OCI-LY7 (cell line): ENCODE results near the gene CEP120.

Source experiments
- EZH2phosphoT487 ChIP-seq: fragments of 200-600 bp; sonication (generic); IDR thresholded peaks from 2 replicates; pipeline ENCODE4 v1.6.1; 2018; ENCODE audit warnings: low read depth, borderline replicate concordance, mild to moderate bottlenecking, mixed run types, antibody characterized with exemption, low read length, moderate library complexity, mixed read lengths
- TF ChIP-seq, protein P1 (sequence below): fragments of 200-600 bp; sonication (generic); conservative IDR thresholded peaks from 2 replicates; pipeline ENCODE4 v1.5.1; 2014; ENCODE audit warnings: mild to moderate bottlenecking, antibody characterized with exemption, low read length, moderate library complexity, mixed read lengths

DNA sequence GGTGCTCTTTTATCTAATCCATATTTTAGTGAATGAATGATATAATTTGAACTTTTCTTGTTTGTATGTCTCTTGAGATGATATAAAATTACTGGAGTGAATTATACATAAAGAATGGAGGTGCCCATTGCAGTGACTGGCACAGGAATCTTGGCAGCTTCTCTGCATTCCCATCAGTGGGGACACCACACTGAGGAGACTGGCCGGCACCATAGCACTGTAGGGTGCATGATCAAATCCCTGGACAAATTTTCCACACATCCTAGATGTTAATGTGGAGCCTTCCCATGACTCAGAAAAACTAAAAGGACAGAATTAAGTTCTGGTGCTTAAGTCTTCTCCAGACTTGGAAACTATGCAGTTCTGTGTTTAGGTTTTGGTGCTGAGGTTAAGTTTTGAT lies 124.1 kb downstream of the CEP120 start:
- TF ChIP-seq, protein P1, sequence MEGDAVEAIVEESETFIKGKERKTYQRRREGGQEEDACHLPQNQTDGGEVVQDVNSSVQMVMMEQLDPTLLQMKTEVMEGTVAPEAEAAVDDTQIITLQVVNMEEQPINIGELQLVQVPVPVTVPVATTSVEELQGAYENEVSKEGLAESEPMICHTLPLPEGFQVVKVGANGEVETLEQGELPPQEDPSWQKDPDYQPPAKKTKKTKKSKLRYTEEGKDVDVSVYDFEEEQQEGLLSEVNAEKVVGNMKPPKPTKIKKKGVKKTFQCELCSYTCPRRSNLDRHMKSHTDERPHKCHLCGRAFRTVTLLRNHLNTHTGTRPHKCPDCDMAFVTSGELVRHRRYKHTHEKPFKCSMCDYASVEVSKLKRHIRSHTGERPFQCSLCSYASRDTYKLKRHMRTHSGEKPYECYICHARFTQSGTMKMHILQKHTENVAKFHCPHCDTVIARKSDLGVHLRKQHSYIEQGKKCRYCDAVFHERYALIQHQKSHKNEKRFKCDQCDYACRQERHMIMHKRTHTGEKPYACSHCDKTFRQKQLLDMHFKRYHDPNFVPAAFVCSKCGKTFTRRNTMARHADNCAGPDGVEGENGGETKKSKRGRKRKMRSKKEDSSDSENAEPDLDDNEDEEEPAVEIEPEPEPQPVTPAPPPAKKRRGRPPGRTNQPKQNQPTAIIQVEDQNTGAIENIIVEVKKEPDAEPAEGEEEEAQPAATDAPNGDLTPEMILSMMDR: no peak
- TF ChIP-seq EZH2phosphoT487: no peak
